ENCODE measurements around the gene ITGA2. TPM values are rescaled to one million over a fixed set of nuclear protein-coding genes. Genes with fewer than 3 reads are reported as not detected.
"Not testable (repeated sequence)": the region's sequence is repeated elsewhere in the genome, so short reads cannot be mapped to it uniquely, and the experiment has no call there.

Gene ITGA2
- polyA plus RNA-seq (ENCODE audit: insufficient read length in 4 of 4): 10 to 100 TPM; 23.4 to 29.0 (median 25.5) TPM

DNA sequence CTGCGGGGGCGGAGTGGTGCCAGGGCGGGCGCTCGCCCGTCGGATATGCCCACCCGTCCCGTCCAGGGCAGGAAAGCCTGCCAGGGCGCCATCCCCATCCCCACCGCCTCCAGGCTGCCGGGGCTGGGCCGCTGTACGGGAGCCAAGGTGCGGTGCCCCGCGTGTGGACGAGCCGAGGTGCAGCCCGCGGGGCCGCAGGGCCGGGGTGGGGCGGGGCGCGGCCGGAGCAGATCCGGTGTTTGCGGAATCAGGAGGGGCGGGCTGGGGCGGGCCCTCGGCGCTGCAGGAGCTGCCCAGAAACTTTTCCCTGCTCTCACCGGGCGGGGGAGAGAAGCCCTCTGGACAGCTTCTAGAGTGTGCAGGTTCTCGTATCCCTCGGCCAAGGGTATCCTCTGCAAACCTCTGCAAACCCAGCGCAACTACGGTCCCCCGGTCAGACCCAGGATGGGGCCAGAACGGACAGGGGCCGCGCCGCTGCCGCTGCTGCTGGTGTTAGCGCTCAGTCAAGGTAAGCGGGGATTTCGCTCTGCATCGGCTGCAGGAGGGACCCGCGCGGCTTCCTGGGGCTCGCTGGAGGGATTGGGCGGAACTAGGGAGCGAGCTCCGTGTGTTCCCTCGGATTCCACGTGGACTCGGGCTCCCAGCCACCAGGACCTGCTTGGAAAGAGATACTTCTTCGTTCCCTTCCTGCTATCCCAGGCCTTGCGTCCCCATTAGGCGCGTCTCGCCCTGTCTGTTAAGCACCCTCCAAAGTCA lies at the start of gene ITGA2:
Gene ITGA2 (plus strand): TSS at position 328 of the 756 bp plus-strand sequence. CDS start 117 bp downstream, at position 445.
- peak in 1 of 4 donors; percentile 36 for DNase-seq (ENCODE audit: low read depth in 4 of 4, low spot score in 2 of 4)

- no peak for DNase-seq (ENCODE audit: low read depth in 4 of 4, low spot score in 2 of 4)
Observed at GRCh38 chr5:52943285-52943684, 45.9 kb upstream of the ITGA2 start.

GRCh38 chr5:52943808-52944207 lies 45.3 kb upstream of the ITGA2 start:
- DNase-seq (ENCODE audit: low read depth in 4 of 4, low spot score in 2 of 4): no peak

DNA sequence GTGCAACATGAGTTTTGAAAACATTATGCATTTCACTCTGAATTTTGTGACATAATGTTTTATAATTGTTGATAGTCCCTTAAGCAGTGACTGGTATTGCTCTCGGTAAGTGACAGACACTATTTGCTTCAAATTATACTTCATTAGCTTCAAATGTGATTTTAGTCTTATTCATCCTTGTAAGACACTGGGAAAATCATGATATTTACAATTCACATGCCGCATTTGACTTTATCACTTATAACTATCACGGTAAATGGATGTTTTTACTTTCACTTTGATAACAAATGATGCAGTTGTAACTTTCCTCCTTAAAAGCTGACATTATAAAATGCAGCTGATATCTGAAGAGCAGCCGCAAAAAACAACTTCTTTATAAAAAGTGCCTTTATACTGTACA lies 44.1 kb upstream of the ITGA2 start:
- no peak for DNase-seq (ENCODE audit: low read depth in 4 of 4, low spot score in 2 of 4)

DNA sequence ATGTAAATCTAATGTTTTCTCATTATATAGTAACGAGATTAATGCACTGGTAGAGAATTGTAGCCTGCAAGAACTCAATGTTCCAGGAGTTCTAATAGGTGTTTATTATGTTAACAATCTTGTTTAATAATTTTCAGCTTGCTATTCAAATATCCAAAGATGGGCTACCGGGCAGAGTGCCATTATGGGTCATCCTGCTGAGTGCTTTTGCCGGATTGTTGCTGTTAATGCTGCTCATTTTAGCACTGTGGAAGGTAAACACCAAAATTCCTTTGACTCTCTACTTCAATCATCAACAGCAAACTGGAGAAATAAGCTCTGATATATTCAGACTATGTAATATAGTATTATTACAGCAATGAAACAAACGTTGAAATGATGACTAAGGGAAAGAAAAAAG lies 41.9 kb upstream of the ITGA2 start:
- DNase-seq (ENCODE audit: low read depth in 4 of 4, low spot score in 2 of 4): no peak

DNA sequence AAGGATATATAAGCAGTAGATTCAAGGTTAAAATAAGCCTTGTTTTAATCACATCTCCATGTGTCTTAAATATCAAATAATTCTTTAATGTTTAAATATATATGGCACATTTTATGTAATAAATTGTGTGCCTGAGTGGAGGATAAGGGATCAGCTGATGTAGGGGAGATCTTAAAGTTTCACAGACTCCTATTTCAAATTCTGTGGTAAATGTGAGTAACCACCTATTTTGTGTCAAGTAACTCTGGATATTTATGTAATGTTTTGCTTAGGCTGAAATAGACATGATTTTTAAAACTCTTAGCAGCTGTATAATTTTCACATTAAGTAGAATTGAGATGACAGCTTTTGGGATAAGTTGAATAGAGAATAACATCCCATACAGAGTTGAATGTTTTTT lies 41.3 kb upstream of the ITGA2 start:
- DNase-seq (ENCODE audit: low read depth in 4 of 4, low spot score in 2 of 4): no peak

DNA sequence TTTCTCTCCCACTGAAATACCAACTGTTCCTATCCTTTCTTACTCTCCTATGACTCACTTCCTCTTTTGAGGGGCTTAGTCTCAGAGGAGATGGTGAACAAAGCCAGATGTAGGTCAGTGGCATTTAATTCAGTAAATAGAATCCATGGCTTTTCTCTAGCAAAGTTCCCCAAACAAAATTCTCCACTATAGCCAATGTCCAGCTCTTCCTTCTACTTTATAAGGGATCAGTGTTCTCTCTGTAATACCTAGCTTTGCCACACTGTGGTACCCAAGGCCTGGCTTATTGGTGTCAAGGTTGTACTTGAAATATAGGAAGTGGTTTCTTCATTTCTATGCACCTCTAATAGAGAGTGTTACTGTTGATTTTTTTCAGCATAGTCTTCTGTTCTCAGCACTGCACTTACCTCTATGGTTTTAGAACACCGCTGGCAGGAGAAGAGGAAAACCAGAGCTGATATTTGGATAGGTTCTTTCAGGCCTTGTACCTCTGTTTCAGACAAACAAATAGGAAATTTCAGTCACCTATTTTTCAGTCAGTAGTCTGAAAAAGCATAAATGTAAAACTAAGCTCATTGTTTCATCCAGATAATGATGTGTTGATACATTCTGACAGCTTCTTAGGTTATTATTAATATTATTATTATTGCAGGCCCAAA lies 40.6 kb upstream of the ITGA2 start:
- peak in 3 of 4 donors; percentile 32 to 64 (median 41) for DNase-seq (ENCODE audit: low read depth in 4 of 4, low spot score in 2 of 4)

- no peak for DNase-seq (ENCODE audit: low read depth in 4 of 4, low spot score in 2 of 4)
Observed at GRCh38 chr5:52950686-52951085, 38.5 kb upstream of the ITGA2 start.

DNA sequence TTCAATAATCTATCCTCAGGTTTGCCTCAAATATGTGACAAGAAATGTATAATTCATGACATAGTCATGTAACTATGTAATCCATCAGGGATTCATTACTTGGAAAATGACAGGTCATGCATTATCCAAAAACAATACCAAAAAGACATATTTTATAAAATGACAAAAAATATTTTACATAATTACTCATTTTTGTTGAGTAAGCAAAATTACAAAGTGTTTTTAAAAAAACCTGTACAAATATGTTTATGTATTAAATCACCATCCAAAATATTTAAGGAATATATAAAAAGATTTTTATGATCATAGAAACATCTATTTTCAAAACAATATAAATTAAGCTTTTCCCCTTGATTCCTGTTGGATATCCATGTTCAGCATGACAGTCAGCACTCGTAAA lies 36.7 kb upstream of the ITGA2 start:
- no peak for DNase-seq (ENCODE audit: low read depth in 4 of 4, low spot score in 2 of 4)

GRCh38 chr5:52956014-52956413 lies 33.1 kb upstream of the ITGA2 start:
- no peak for DNase-seq (ENCODE audit: low read depth in 4 of 4, low spot score in 2 of 4)

DNA sequence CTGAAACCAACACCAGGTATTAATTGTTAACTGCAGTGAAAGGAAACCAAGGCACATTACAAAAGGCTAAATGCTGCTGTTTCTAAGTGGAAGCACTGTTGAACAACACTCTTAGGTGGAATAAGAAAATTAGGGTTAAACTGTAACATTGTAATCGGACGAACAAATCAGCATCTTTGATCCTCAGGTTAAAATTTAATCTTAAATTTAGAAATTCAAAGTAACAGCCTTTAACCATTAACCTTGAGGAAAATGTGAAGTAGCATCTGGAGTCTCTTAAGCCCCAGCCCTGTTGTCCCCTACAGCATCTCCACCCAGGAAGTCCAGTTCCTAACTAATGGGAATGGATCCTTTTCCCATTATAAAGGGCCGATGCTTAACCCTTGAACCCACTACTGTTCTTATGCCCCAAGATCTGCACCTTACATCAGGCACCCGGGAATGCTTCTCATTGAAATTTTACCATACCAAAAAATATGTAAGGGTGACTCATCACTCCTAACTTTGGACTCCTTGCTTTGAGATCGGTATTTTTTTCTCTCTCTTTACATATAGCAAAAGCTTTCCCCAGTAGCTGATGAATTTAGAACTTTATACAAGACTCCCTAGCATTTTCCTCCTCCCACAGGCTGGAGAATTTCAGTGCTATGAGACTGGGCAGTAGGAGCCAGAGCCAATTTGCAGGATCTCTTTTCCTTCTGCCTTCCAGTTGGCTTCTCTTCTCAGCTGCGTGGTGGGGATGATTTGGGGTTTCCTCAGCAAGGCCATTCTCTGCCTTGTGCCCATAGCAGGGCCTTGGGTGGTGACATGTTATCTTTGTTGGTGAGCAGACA lies 32.0 kb upstream of the ITGA2 start:
- no peak for DNase-seq (ENCODE audit: low read depth in 4 of 4, low spot score in 2 of 4)

- DNase-seq (ENCODE audit: low read depth in 4 of 4, low spot score in 2 of 4): no peak
Observed at GRCh38 chr5:52961274-52961681, 27.9 kb upstream of the ITGA2 start.

GRCh38 chr5:52963636-52964035 lies 25.5 kb upstream of the ITGA2 start:
- no peak for DNase-seq (ENCODE audit: low read depth in 4 of 4, low spot score in 2 of 4)

GRCh38 chr5:52964138-52964537 lies 25.0 kb upstream of the ITGA2 start:
- no peak for DNase-seq (ENCODE audit: low read depth in 4 of 4, low spot score in 2 of 4)

GRCh38 chr5:52976157-52976556 lies 13.0 kb upstream of the ITGA2 start:
- DNase-seq (ENCODE audit: low read depth in 4 of 4, low spot score in 2 of 4): not testable (repeated sequence)

GRCh38 chr5:52977264-52977897 lies 11.8 kb upstream of the ITGA2 start:
- no peak for DNase-seq (ENCODE audit: low read depth in 4 of 4, low spot score in 2 of 4)

- DNase-seq (ENCODE audit: low read depth in 4 of 4, low spot score in 2 of 4): no peak
Observed at GRCh38 chr5:52981507-52981906, 7.6 kb upstream of the ITGA2 start.

DNA sequence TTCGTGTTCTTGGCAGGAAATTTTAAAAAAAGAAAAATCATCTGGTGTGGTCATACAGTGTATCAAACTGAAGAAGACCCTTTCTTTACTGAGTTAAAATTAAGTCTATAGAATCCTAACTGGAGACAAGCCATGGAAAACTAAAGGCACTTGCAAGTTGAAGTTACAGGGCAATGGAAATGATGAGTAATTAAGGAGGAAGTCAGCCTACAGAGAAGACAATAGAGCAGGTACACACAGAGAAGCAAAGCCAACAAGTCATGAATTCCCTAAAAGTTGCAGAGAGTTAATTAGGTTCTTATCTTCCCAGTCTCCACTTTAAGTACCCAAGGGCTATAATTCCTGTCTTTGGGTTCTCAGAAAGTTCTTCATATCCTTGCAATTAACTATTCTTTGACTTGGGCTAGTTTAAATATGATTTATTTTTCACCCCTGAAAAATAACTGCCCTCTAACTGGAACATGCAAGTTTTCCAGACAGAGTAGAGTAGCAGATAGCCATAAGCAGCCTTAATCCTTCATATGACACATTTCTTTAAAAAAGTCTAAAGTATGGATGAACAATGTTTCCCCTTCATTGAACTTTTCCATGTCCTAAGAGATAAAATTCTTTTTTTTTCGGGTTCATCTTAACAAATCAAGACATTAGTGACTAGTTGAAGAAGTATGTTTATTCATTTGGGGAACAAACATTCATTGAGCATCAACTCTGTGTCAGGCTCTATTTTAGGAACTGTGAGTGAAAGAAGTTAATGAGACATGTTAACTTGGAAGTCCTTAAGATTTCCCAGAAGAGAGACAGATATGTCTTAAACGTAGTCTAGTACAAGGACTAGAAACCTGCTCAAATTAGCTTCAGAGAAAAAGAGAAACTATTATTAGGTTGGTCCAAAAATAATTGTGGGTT lies 5.2 kb upstream of the ITGA2 start:
- DNase-seq (ENCODE audit: low read depth in 4 of 4, low spot score in 2 of 4): no peak

- no peak for DNase-seq (ENCODE audit: low read depth in 4 of 4, low spot score in 2 of 4)
Observed at GRCh38 chr5:52985306-52985705, 3.8 kb upstream of the ITGA2 start.

Measured in left renal cortex interstitium (tissue), 4 donors.